Colonic mucosa (tissue), 4 donors: ENCODE results near the gene FOXQ1. TPM values are rescaled to one million over a fixed set of nuclear protein-coding genes. Genes with fewer than 3 reads are reported as not detected.

ENCODE experiments used
- DNase-seq: peaks from one replicate; pipeline ENCODE4 v3.0.0-alpha.2; 2020
- H3K27ac ChIP-seq: fragments of 200-600 bp; one replicate; pipeline ENCODE4 v1.8.0; 2021
- H3K27me3 ChIP-seq: fragments of 200-600 bp; one replicate; pipeline ENCODE4 v1.8.0; 2021
- H3K36me3 ChIP-seq: fragments of 200-600 bp; one replicate; pipeline ENCODE4 v1.8.0; 2021
- H3K4me1 ChIP-seq: fragments of 200-600 bp; one replicate; pipeline ENCODE4 v1.8.0; 2021; ENCODE audit warnings: mild to moderate bottlenecking
- H3K4me3 ChIP-seq: fragments of 200-600 bp; one replicate; pipeline ENCODE4 v1.8.0; 2021
- H3K9ac ChIP-seq, 2 donors: one replicate each; pipeline ENCODE4 v1.7.0; 2013; ENCODE audit warnings: control low read depth in 2 of 2, low read depth in 2 of 2, low read length in 2 of 2
- H3K9me3 ChIP-seq: fragments of 200-600 bp; one replicate; pipeline ENCODE4 v1.8.0; 2021
- CTCF ChIP-seq: fragments of 200-600 bp; IDR thresholded peaks from one replicate; pipeline ENCODE4 v1.8.0; 2022; ENCODE audit warnings: antibody characterized with exemption, mild to moderate bottlenecking
- intact Hi-C: fragments of 100-400 bp; cut with DNase I; formaldehyde crosslinking; loops from one replicate; pipeline ENCODE4 v1.14.1; 2022
- total RNA-seq, 2 donors: library from RNA; stranded (reverse); fragmentation: NEBNext Ultra II Directional in 1 of 2; extraction: Animal tissue kit (Norgen Biotek cat#: 25700) in 1 of 2; gene quantifications; one replicate each; pipeline ENCODE4 v1.2.1, GENCODE V29; 2021
- donor health status: healthy.
- donor health status: DM: no; HTN: no; CAD: no.
- donor health status: DM: no; HTN: no; CAD: no.

Gene FOXQ1
- total RNA-seq, 2 donors from 2014 or later, result 0.42 to 0.82 TPM

GRCh38 chr6:1363729-1364572, 52.1 kb downstream of the FOXQ1 start:
- intact Hi-C loops, result no loop called here
- no peak for DNase-seq
- H3K4me1 ChIP-seq, result no peaks in the 10 kb centered on the region
- TF ChIP-seq CTCF, result no peak
- H3K9ac ChIP-seq, result no peak overlapping the region
- no peak overlapping the region for H3K4me3 ChIP-seq
- peaks cover 10% of the 10 kb centered on the region for H3K27me3 ChIP-seq
- no peaks in the 10 kb centered on the region for H3K9me3 ChIP-seq
- no peak overlapping the region for H3K27ac ChIP-seq
- no peaks in the 10 kb centered on the region for H3K36me3 ChIP-seq

Other genes starting within 250 kb of the FOXQ1 start
- 1 to 10 TPM; 4.2 to 8.4 TPM for gene FOXF2, start 77.5 kb downstream of the FOXQ1 start, total RNA-seq